SU-DHL-6 (cell line): Measurements from ENCODE around the gene TEKTIP1.

Experiments
- H2AFZ ChIP-seq: fragments of 200-600 bp; sonication (generic); 2 replicates; pipeline ENCODE4 v1.6.1; 2014; ENCODE audit warnings: low read depth, mild to moderate bottlenecking, moderate library complexity, mixed read lengths, antibody characterized with exemption, low read length; ENCODE audit not compliant: severe bottlenecking
- H3F3A ChIP-seq: fragments of 200-600 bp; shearing (Covaris generic); 2 replicates; pipeline ENCODE4 v1.6.0; 2016; ENCODE audit warnings: antibody characterized with exemption, mild to moderate bottlenecking; ENCODE audit not compliant: insufficient read depth
- H3K27ac ChIP-seq: fragments of 200-600 bp; sonication (generic); 2 replicates; pipeline ENCODE4 v1.5.1; 2016; ENCODE audit warnings: low read depth, mild to moderate bottlenecking, low read length, moderate library complexity, mixed read lengths
- H3K27me3 ChIP-seq: fragments of 200-600 bp; sonication (generic), shearing (Covaris generic); 2 replicates; pipeline ENCODE4 v1.6.0; 2014; ENCODE audit warnings: mild to moderate bottlenecking, low read length
- H3K36me3 ChIP-seq: fragments of 200-600 bp; sonication (generic); 2 replicates; pipeline ENCODE4 v1.6.1; 2014; ENCODE audit warnings: mild to moderate bottlenecking, low read length, mixed read lengths
- H3K4me2 ChIP-seq: fragments of 300-600, 200-600 bp; shearing (Covaris generic), sonication (generic); 2 replicates; pipeline ENCODE4 v1.6.0; 2014; ENCODE audit warnings: low read length, low read depth, mild to moderate bottlenecking; ENCODE audit not compliant: poor library complexity, severe bottlenecking
- H3K4me3 ChIP-seq: fragments of 200-600 bp; sonication (generic); 2 replicates; pipeline ENCODE4 v1.5.1; 2014; ENCODE audit warnings: antibody characterized with exemption, low read length, mild to moderate bottlenecking, mixed read lengths; ENCODE audit not compliant: insufficient read depth, poor library complexity, severe bottlenecking
- H3K79me2 ChIP-seq: fragments of 200-600 bp; sonication (generic); 2 replicates; pipeline ENCODE4 v1.6.1; 2014; ENCODE audit warnings: mild to moderate bottlenecking, low read length, moderate library complexity; ENCODE audit not compliant: insufficient read depth
- H3K9ac ChIP-seq: fragments of 200-600 bp; sonication (generic); 2 replicates; pipeline ENCODE4 v1.7.0; 2014; ENCODE audit warnings: mild to moderate bottlenecking, low read length
- H3K9me2 ChIP-seq: fragments of 200-600 bp; sonication (generic); replicated peaks from 2 replicates; pipeline ENCODE4 v1.6.1; 2014; ENCODE audit warnings: low read length; ENCODE audit not compliant: insufficient read depth
- H3K9me3 ChIP-seq: fragments of 200-600 bp; sonication (generic); 2 replicates; pipeline ENCODE4 v1.6.1; 2014; ENCODE audit warnings: low read length, mixed read lengths; ENCODE audit not compliant: insufficient read depth
- H4K20me1 ChIP-seq: fragments of 200-600 bp; sonication (generic); 2 replicates; pipeline ENCODE4 v1.6.1; 2014; ENCODE audit warnings: low read depth, mild to moderate bottlenecking, antibody characterized with exemption, low read length, moderate library complexity, mixed read lengths
- EZH2phosphoT487 ChIP-seq: fragments of 200-600 bp; sonication (generic), shearing (Covaris generic); conservative IDR thresholded peaks from 2 replicates; pipeline ENCODE4 v1.6.1; 2018; ENCODE audit warnings: mild to moderate bottlenecking, antibody characterized with exemption, low read length, moderate library complexity, mixed read lengths
- TF ChIP-seq, protein P1 (sequence below): fragments of 200-600 bp; sonication (generic); IDR thresholded peaks from one replicate; pipeline ENCODE4 v1.5.1; 2017; ENCODE audit warnings: antibody characterized with exemption, mild to moderate bottlenecking, low read length, moderate library complexity; ENCODE audit not compliant: insufficient read depth, poor library complexity, severe bottlenecking

TEKTIP1 gene

DNA sequence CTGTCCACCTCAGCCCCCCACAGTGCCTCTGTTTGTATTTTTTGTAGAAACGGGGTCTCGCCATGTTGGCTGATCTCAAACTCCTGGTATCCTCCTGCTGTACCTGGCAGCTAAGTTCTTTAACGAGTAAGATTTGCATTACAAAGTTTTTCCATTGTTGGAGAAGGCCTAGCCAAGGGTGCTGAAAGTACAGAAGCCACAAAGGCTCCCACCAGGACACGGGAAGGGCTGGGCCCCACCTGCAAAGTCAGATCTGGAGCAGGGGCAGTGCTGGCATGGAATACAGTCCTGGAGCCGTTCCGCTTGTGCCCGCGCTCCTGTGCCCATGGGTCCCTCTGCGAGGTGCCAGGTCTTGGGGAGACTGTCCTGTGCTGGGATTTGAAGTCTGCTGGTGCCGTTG lies 20.7 kb upstream of the TEKTIP1 start:
- no peak for TF ChIP-seq EZH2phosphoT487
- TF ChIP-seq, protein P1, sequence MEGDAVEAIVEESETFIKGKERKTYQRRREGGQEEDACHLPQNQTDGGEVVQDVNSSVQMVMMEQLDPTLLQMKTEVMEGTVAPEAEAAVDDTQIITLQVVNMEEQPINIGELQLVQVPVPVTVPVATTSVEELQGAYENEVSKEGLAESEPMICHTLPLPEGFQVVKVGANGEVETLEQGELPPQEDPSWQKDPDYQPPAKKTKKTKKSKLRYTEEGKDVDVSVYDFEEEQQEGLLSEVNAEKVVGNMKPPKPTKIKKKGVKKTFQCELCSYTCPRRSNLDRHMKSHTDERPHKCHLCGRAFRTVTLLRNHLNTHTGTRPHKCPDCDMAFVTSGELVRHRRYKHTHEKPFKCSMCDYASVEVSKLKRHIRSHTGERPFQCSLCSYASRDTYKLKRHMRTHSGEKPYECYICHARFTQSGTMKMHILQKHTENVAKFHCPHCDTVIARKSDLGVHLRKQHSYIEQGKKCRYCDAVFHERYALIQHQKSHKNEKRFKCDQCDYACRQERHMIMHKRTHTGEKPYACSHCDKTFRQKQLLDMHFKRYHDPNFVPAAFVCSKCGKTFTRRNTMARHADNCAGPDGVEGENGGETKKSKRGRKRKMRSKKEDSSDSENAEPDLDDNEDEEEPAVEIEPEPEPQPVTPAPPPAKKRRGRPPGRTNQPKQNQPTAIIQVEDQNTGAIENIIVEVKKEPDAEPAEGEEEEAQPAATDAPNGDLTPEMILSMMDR: no peak
- Histone ChIP-seq H3K4me2 (no peak overlapping the region), H3K4me3 (no peak overlapping the region), H3K9ac (no peak overlapping the region), H3K36me3 (no peaks in the 10 kb centered on the region), H4K20me1 (0 out of 2 replicates have a peak, but pooled peaks cover 5% of the 10 kb centered on the region), H3K27me3 (no peaks in the 10 kb centered on the region), H3K27ac (no peak overlapping the region), H3K9me2 (no peaks in the 10 kb centered on the region), H2AFZ (no peak overlapping the region), H3F3A (no peaks in the 10 kb centered on the region), H3K79me2 (peaks cover 69% of the 10 kb centered on the region), H3K9me3 (no peaks in the 10 kb centered on the region)

DNA sequence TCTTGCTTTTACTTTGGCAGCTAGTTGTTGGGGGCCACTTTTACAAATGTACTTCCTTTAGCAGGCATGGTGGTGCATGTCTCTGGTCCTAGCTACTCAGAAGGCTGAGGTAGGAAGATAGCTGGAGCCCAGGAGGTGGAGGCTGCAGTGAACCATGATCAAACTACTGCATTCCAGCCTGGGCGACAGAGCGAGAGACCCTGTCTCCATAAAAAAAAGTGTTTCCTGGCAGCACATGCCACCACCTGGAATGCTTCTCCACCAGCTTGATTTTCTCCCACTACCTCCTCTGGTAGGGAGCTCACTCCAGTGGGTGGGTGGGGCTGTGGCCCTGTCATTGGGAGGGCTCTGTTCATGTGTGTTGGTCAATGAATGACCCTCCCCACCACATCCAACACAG lies 20.3 kb upstream of the TEKTIP1 start:
- Histone ChIP-seq H3F3A (no peaks in the 10 kb centered on the region), H3K27ac (no peak overlapping the region), H2AFZ (no peak overlapping the region), H3K27me3 (no peaks in the 10 kb centered on the region), H3K9me3 (no peaks in the 10 kb centered on the region), H3K9me2 (no peaks in the 10 kb centered on the region), H3K79me2 (peaks cover 66% of the 10 kb centered on the region), H3K4me3 (no peak overlapping the region), H3K4me2 (no peak overlapping the region), H3K9ac (no peak overlapping the region), H4K20me1 (0 out of 2 replicates have a peak, but pooled peaks cover 5% of the 10 kb centered on the region), H3K36me3 (no peaks in the 10 kb centered on the region)
- TF ChIP-seq, protein P1: no peak
- TF ChIP-seq EZH2phosphoT487: no peak

DNA sequence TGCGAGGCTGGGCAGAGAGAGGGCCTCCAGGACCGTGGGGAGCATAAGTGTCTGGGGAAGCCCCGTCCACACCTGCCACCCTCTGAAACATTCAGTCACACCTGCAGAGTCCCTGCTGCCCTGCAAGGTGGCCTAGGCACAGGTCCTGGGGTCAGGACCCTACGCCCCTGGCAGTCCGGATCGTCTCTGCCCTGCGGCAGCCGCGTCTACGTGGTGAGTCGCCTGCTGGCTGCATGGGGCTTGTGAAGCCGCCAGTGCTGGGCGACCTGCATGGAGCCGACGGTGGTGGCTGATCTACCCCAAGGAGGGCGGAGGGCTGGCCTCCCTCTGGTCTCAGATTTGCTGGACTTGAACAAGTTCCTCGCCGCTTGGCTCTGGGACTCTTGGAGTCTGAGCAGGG lies 19.8 kb upstream of the TEKTIP1 start:
- Histone ChIP-seq H3K9ac (no peak overlapping the region), H3K9me3 (no peaks in the 10 kb centered on the region), H3K27me3 (no peaks in the 10 kb centered on the region), H3K4me2 (no peak overlapping the region), H4K20me1 (0 out of 2 replicates have a peak, but pooled peaks cover 5% of the 10 kb centered on the region), H2AFZ (no peak overlapping the region), H3K4me3 (no peak overlapping the region), H3K27ac (no peak overlapping the region), H3K79me2 (peaks cover 62% of the 10 kb centered on the region), H3F3A (no peaks in the 10 kb centered on the region), H3K36me3 (no peaks in the 10 kb centered on the region), H3K9me2 (no peaks in the 10 kb centered on the region)
- TF ChIP-seq EZH2phosphoT487: no peak
- TF ChIP-seq, protein P1: no peak
